BE2C (cell line): ENCODE measurements around the gene CNIH3.

Experiments
- DNase-seq: peaks from one replicate; pipeline ENCODE4 v3.0.0-alpha.2; 2020
- H3K27me3 ChIP-seq: fragments of 250-450 bp; sonication (Bioruptor Pico); 2 replicates; pipeline ENCODE4 v1.5.1; 2020; ENCODE audit warnings: mild to moderate bottlenecking
- H3K36me3 ChIP-seq: fragments of 250-450 bp; sonication (Bioruptor Pico); 2 replicates; pipeline ENCODE4 v1.5.1; 2020; ENCODE audit warnings: mild to moderate bottlenecking
- H3K4me1 ChIP-seq: fragments of 250-450 bp; sonication (Bioruptor Pico); 2 replicates; pipeline ENCODE4 v1.5.1; 2020
- H3K4me3 ChIP-seq: 2 replicates; pipeline ENCODE4 v1.5.1; 2011; ENCODE audit warnings: low read depth, low read length
- H3K9me3 ChIP-seq: fragments of 250-450 bp; sonication (Bioruptor Pico); 2 replicates; pipeline ENCODE4 v1.5.1; 2020
- TF ChIP-seq, protein P1 (sequence below): IDR thresholded peaks from 2 replicates; pipeline ENCODE4 v1.5.1; 2012; ENCODE audit warnings: mild to moderate bottlenecking, low read depth, low read length

CNIH3 gene

DNA sequence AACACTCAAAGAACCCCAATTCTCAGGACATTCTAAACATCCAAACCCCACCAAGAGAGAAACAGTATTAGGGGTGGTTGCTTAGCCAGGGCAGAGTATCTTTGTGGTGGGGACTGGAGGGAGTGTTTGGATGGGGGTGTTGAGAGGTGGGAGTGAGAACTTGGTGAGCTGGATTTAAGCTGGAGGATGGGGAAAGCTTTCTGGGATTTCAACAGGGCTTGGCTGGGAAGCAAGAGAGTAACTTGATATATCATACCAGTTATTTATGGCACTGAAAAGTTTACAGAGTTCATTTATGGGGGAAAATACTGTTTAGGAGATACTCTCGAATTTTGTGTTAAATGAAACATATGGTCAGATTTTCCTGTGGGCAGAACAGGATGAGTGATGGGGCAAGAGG is 6.8 kb upstream of the CNIH3 start:
- TF ChIP-seq, protein P1, sequence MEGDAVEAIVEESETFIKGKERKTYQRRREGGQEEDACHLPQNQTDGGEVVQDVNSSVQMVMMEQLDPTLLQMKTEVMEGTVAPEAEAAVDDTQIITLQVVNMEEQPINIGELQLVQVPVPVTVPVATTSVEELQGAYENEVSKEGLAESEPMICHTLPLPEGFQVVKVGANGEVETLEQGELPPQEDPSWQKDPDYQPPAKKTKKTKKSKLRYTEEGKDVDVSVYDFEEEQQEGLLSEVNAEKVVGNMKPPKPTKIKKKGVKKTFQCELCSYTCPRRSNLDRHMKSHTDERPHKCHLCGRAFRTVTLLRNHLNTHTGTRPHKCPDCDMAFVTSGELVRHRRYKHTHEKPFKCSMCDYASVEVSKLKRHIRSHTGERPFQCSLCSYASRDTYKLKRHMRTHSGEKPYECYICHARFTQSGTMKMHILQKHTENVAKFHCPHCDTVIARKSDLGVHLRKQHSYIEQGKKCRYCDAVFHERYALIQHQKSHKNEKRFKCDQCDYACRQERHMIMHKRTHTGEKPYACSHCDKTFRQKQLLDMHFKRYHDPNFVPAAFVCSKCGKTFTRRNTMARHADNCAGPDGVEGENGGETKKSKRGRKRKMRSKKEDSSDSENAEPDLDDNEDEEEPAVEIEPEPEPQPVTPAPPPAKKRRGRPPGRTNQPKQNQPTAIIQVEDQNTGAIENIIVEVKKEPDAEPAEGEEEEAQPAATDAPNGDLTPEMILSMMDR = no peak

GRCh38 chr1:224612246-224612645 is 3.9 kb upstream of the CNIH3 start:
- TF ChIP-seq, protein P1 = no peak
- DNase-seq = no peak
- Histone ChIP-seq H3K27me3 (peaks cover 23% of the 10 kb centered on the region), H3K36me3 (no peaks in the 10 kb centered on the region), H3K9me3 (no peaks in the 10 kb centered on the region), H3K4me1 (peaks cover 6% of the 10 kb centered on the region; the same call in 1 of the 2 replicates), H3K4me3 (no peak overlapping the region)

More for the DNA sequence above, 6.8 kb upstream of the CNIH3 start:
- H3K27me3 ChIP-seq = no peaks in the 10 kb centered on the region
- H3K36me3 ChIP-seq = no peaks in the 10 kb centered on the region
- no peak overlapping the region for H3K4me3 ChIP-seq
- no peak for DNase-seq
- H3K4me1 ChIP-seq = peaks cover 6% of the 10 kb centered on the region; the same call in 1 of the 2 replicates
- H3K9me3 ChIP-seq = no peaks in the 10 kb centered on the region

DNA sequence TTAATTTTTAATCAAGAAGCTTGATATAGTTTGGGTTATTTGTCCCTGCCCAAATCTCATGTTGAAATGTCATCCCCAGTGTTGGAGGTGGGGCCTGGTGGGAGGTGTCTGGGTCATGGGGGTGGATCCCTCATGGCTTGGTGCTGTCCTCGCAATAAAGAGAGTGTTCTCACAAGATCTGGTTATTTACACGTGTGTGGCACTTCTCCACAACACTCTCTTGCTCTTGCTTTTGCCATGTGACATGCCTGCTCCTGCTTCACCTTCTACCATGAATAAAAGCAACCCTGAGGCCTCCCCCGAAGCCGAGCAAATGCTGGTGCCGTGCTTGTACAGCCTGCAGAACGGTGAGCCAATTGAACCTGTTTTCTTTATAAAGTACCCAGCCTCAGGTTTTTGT is 2.6 kb upstream of the CNIH3 start:
- H3K4me3 ChIP-seq = no peak overlapping the region
- peaks cover 36% of the 10 kb centered on the region for H3K27me3 ChIP-seq
- TF ChIP-seq, protein P1 = no peak

GRCh38 chr1:224616756-224617409 is 766 bp downstream of the CNIH3 start:
- H3K36me3 ChIP-seq = no peaks in the 10 kb centered on the region
- no peak for DNase-seq
- H3K27me3 ChIP-seq = peaks cover 44% of the 10 kb centered on the region
- H3K4me3 ChIP-seq = peak overlapping the region; percentile 34
- no peaks in the 10 kb centered on the region for H3K9me3 ChIP-seq
- TF ChIP-seq, protein P1 = no peak
- no peaks in the 10 kb centered on the region for H3K4me1 ChIP-seq

More for the DNA sequence above, 2.6 kb upstream of the CNIH3 start:
- no peaks in the 10 kb centered on the region for H3K9me3 ChIP-seq
- no peak for DNase-seq
- H3K4me1 ChIP-seq = peaks cover 6% of the 10 kb centered on the region; the same call in 1 of the 2 replicates
- H3K36me3 ChIP-seq = no peaks in the 10 kb centered on the region

DNA sequence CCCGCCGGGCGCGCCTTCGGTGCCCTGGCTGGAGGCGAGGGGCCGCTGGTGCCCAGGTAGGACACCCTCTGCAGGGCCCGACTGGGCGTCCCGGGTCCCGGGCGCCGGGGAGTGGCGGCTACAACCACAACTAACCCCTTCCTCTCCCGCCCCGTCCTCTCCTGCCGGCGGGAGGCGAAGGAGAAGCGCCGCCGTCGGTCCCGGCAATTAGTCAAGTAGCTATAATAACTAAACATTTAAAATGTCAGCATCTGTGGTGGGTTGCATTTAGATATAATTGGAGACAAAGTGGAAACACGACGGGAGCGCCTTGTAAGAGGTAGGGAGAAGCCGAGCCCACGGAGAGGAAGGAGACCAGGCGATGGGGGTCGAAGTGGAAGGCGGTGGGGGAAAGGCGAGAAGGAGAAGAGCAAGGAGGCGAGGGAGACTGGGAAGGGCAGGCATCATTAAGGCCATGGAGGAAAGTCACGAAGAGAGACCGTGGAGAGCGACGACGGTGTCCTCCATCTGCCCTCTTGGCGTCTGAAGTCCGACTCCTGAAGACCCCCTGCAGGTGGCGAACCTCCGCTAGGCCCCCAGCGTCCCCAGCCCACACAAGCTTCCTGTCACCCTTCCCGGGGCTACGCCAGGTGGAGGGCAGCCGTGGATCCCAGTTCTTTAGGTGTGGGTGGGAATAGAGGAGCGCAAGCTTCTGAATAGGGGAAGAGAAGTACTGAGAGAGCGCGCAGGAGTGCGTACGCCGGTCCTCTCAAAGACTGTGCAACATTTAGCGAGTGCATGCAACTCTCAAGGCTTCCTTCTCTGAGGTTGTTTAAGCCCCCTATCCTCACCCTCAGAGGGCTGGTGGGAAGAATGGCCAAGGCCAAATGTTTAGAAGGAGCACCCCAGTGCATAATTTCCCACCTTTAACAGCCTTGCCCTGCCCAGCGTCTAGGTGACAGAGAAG is 1.6 kb downstream of the CNIH3 start:
- H3K4me3 ChIP-seq = peak overlapping the region; percentile 16; the same call in 1 of the 2 replicates
- TF ChIP-seq, protein P1 = no peak
- H3K36me3 ChIP-seq = no peaks in the 10 kb centered on the region
- no peak for DNase-seq
- no peaks in the 10 kb centered on the region for H3K9me3 ChIP-seq
- peaks cover 44% of the 10 kb centered on the region for H3K27me3 ChIP-seq
- no peaks in the 10 kb centered on the region for H3K4me1 ChIP-seq

- H3K4me1 ChIP-seq = no peaks in the 10 kb centered on the region
- TF ChIP-seq, protein P1 = no peak
- peaks cover 44% of the 10 kb centered on the region for H3K27me3 ChIP-seq
These were observed 3.1 kb downstream of the CNIH3 start for GRCh38 chr1:224619209-224619608.

More at GRCh38 chr1:224619209-224619608, 3.1 kb downstream of the CNIH3 start:
- Histone ChIP-seq H3K4me3 (no peak overlapping the region), H3K9me3 (no peaks in the 10 kb centered on the region), H3K36me3 (no peaks in the 10 kb centered on the region)
- DNase-seq = no peak
